Gastroesophageal sphincter (tissue), 3 donors: ENCODE data around the gene OCSTAMP.

Experiments used
- CTCF ChIP-seq, 4 experiments: fragments of 200-600 bp in 2 of 4; fragments of 450-650 bp in 2 of 4; sonication (generic) in 1 of 4; IDR thresholded peaks; one replicate each; pipeline ENCODE4 v1.5.1; 2017 to 2019; ENCODE audit warnings: antibody characterized with exemption in 4 of 4, mild to moderate bottlenecking in 2 of 4, moderate library complexity in 2 of 4
- POLR2A ChIP-seq, 2 donors: fragments of 450-650 bp; IDR thresholded peaks; one replicate each; pipeline ENCODE4 v1.6.1; 2017; ENCODE audit warnings: antibody characterized with exemption in 2 of 2, mild to moderate bottlenecking in 2 of 2, moderate library complexity in 1 of 2

GRCh38 chr20:46523108-46523507 is 27.3 kb downstream of the OCSTAMP start:
- TF ChIP-seq CTCF (IDR thresholded peaks at IDR 0.05) = no peak
- TF ChIP-seq POLR2A (IDR thresholded peaks at IDR 0.05) = no peak
